Activated CD4-positive, alpha-beta T cell treated with anti-CD3 and anti-CD28 coated beads, Interleukin-2, amount 50 U/mL, for 16 hours (primary cell): Measurements from ENCODE around the gene SENP6.
A peak's percentile ranks its signal among the peaks of the same experiment; 100 is the strongest.
"Not testable (repeated sequence)": the region's sequence is repeated elsewhere in the genome, so short reads cannot be mapped to it uniquely, and the experiment has no call there.

Experiments
- DNase-seq: peaks from one replicate; pipeline ENCODE4 v3.0.0-alpha.2; 2020

The SENP6 gene

GRCh38 chr6:75601304-75602245, at the start of gene SENP6:
Gene SENP6 (plus strand): TSS chr6:75601880. CDS start chr6:75602525, 645 bp downstream.
- DNase-seq: peak; percentile 66

GRCh38 chr6:75556240-75556639, 45.4 kb upstream of the SENP6 start:
- DNase-seq: no peak

GRCh38 chr6:75557068-75557467, 44.6 kb upstream of the SENP6 start:
- no peak for DNase-seq

DNA sequence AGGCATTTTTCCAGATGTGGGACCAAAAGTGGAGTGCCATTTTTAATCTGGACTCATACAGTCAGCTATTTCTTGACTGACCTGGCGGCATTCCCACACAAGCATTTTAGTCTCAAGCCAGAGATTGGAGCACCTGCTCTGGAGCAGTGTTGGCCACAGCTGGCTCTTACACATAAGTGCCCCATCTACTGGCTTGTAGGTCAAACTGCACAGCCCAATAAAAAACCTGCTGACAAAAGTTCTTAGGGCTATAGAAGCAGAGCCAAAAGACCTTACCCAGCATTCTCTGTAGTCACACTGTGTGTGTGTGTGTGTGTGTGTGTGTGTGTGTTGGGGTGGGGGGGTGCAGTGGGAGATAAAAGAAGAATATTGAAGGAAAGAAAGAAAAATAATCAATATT, 38.6 kb upstream of the SENP6 start:
- DNase-seq: peak; percentile 20

DNA sequence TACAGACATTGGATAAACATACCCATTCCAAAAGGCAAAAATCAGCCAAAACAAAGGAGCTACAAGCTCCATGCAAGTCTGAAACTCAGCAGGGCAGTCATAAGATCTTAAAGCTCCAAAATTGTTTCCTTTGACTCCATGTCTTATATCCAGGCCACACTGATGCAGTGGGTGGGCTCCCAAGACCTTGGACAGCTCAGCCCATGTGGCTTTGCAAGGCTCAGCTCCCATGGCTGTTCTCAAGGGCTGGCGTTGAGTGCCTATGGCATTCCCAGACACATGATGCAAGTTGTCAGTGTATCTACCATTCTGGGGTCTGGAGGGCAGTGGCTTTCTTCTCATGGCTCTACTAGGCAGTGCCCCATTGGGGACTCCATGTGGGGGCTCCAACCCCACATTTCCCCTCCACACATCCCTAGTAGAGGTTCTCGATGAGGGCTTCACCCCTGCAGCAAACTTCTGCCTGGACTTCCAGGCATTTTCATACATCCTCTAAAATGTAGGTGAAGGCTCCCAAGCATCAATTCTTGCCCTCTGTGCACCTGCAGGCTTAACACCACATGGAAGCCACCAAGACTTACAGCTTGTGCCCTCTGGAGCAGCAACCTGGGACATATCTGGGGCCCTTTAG, 35.4 kb upstream of the SENP6 start:
- no peak for DNase-seq

DNA sequence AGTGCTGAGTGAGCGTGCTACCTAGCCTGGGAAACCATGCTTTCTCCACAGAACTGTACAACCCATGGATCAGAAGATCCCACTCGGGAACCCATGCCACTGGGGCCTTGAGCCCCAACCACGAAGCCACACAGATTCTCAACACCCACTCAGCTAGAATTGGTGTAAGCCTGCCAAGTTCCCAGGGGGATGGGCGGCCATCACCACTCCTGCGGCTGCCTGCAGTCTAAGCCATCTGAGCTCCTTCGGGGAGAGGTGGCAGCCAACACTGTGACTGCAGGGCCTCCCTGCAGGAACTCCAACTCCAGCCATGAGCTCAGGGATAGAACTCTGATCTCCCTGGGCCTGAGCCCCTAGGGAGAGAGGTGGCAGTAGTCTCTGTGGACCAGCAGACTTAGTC, 33.6 kb upstream of the SENP6 start:
- no peak for DNase-seq

DNA sequence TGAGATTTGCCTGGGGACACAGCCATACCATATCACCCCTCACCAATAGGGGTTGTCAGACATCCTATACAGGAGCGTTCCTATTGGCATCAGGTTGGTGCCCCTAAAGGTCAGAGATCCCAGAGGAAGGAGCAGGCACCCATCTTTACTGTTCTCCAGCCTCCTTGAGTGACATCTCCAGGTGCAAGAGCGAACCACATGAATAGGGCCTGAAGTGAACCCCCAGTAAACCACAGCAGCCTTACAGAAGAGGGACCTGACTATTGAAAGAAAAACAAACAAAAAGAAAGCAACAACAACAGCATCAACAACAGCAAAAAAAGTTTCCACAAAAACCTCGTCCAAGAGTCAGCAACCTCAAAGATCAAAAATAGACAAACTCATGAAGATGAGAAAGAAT, 32.7 kb upstream of the SENP6 start:
- no peak for DNase-seq

DNA sequence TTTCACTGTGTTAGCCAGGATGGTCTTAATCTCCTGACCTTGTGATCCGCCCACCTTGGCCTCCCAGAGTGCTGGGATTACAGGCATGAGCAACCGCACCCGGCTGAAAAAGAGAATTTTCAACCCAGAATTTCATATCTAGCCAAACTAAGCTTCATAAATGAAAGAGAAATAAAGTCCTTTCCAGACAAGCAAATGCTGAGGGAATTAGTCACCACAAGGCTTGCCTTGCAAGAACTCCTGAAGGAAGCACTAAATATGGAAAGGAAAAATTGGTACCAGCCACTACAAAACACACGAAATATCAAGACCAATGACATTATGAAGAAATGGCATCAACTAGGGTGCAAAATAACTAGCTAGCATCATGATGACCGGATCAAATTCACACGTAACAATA, 31.0 kb upstream of the SENP6 start:
- DNase-seq: not testable (repeated sequence)

GRCh38 chr6:75572072-75572471, 29.6 kb upstream of the SENP6 start:
- no peak for DNase-seq

GRCh38 chr6:75579951-75580350, 21.7 kb upstream of the SENP6 start:
- DNase-seq: peak; percentile 65

- DNase-seq: no peak
These were observed 20.4 kb upstream of the SENP6 start for GRCh38 chr6:75581231-75581630.

DNA sequence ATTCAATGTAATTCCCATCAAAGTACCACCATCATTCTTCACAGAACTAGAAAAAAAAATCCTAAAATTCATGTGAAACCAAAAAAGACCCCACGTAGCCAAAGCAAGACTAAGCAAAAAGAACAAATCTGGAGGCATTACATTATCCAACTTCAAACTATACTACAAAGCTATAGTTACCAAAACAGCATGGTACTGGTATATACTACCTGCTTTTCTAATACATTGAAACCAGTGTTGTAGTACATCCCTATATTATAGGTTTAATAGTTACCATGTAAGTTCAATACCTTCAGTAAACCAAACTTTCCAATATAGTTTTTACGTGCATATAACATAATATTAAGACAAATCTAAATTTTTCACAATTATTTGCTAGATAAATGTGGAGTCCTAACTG, 17.1 kb upstream of the SENP6 start:
- DNase-seq: not testable (repeated sequence)

GRCh38 chr6:75588948-75589347, 12.7 kb upstream of the SENP6 start:
- no peak for DNase-seq

GRCh38 chr6:75590370-75590769, 11.3 kb upstream of the SENP6 start:
- no peak for DNase-seq

DNA sequence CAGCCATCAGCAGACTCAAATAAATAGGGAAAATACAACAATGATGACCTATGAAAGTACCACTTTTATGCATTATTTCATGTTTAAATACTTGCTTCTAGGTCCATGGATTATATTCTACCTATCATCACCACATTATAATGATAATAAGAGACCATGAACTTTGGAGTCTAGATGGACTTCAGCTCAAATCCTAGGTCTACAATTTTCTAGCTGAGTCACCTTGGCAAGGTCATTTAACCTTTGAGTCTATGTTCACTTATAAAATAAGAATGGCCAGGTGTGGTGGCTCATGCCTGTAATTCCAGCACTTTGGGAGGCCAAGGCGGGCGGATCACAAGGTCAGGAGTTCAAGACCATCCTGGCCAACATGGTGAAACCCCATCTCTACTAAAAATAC, 5.3 kb upstream of the SENP6 start:
- DNase-seq: not testable (repeated sequence)

DNA sequence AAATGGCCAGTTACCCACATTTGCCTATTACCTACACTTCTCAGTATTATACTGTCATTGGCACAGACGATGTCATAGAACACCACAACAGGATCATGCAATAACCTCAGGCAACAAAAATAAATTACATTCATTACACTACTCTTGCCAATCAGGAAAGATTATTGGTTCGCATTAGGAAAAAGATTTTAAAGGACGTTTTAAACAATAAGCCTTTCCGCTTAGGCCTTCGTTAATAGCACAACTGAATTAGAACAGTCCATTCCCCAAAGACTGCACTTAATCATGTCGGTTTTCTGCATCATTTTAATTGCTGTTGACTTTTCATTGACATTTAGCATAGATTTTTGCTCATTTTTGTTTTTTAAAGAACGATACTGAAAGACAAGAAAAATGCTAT, 912 bp upstream of the SENP6 start:
- DNase-seq: no peak

DNA sequence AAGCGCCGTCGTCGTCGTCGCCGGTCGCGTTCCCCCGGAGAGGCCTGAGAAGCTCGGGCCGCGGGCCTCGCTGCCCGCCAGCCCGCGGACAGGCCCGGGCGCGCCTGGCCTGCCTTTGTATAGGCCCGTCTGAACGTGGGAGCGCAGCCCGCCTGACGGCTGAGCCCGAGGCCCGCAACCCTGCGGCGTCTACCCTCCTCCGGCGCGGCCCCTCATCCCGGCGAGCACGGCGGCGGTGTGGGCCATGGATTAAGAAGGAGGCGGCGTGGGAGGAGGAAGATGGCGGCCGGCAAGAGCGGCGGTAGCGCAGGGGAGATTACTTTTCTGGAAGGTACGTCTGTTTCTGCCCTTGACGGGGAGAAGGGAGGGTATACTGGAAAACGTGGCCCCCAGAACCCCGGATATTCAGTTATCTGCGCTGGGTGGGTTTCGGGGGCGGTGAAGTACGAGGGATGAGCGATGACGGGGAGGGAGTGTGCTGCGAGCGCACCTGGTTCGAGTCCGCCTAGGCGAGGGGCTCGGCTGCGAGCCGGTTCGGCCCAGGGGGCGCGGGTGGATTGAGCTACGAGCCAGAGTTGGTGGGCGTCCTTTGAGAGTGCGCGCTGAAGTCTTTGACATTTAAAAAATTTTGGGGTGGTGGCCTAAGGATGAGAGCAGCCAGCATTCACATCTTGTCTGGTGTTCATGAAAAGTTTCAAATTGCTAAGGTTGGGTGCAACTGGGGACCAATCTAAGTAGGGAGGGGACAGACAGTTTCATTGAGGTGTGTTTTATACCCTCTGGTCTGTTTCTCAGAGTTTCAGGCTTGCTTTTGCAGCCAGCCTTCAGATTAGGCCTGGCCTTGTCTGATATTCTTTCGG, 796 bp downstream of the SENP6 start:
- DNase-seq: peak; percentile 47

DNA sequence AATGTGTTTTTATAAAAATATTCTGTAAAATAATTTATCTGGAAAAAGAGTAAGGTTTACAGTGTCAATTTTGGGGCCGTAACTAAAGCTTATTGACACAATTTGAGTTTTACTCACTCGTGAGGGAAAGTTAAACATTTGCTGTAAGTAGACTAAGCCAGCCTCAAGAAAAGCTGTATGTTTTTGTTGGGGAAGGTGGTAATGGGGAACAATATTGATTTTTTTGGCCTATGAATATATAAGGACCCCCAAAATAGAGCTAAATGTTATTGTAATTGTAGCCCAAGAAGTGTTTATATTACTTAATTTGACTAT, 1.4 kb downstream of the SENP6 start:
- no peak for DNase-seq

- no peak for DNase-seq
These were observed 2.6 kb downstream of the SENP6 start for GRCh38 chr6:75604294-75604693.

DNA sequence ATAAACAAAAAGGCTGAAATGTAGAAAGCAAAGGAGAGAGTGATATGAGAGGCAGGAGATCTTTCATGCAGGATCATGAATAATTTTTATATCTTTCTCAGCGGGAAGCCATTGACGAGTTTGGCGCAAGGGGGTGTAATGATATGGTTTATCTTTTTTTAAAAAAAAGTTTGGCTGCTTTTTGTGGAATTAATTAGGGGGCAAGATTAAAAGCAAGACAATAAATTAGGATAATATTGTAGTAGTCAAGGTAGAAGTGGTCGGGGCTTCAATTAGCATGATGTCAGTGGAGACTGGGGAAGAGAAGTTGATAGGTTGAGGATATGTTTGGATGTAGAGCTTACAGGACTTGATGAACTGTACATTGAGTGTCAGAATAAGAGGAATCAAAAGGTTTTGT, 4.0 kb downstream of the SENP6 start:
- no peak for DNase-seq

DNA sequence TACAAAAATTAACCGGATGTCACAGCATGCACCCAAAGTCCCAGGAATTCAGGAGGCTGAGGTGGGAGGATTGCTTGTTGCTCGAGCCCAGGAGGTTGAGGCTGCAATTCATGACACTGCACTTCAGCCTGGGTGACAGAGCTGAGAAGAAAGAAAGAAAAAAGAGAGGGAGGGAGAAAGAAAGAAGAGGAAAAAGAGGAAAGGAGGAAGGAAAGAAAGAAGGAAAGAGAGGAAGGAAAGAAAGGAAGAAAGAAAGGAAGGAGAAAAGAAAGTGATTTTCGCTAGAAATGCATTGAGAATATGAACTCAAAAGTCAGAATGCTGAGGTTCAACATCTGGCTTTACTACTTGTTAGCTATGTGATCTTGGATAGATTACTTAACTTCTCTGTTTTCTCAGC, 6.6 kb downstream of the SENP6 start:
- no peak for DNase-seq

GRCh38 chr6:75608956-75609533, 7.4 kb downstream of the SENP6 start:
- DNase-seq: no peak
